HG02943 (cell line): ENCODE measurements around the gene FBXW8.
"Not testable (repeated sequence)": the region's sequence is repeated elsewhere in the genome, so short reads cannot be mapped to it uniquely, and the experiment has no call there.

Source experiments
- ATAC-seq: cut with Tn5 transposase; IDR thresholded peaks from one replicate; pipeline ENCODE4 v1.9.1; 2021; ENCODE audit warnings: mild to moderate bottlenecking, low read depth, moderate library complexity; ENCODE audit not compliant: unreplicated experiment

FBXW8 gene

DNA sequence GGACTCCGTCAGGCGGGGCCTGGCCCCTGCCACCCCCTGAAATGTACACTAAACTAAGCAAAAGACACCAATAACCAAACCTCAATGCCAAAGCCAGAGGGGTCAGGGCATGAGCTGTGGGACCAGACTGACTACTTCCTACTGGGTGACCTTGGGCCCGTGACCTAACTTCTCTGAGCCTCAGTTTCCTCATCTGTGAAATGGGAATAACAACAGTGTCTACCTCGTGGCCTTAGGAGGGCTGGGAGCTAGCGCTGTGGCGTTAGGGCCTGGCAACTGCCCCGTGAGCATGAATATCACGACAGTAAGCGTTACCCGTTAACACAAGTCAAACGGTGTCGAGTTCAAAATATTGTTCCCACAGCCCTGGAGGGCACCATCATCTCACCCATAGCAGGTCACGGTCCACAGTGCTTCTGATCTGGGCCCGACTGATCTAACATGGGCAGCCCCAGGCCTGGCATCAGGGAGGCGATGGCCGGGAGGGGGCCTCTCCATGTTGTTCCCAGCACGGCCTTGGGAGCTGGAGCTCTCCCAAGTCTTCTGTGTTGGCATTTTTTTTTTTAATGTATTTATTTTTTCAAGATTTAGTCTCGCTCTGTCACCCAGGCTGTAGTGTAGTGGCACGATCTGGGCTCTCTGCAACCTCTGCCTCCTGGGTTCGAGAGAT is 136.2 kb downstream of the FBXW8 start:
- no peak for ATAC-seq

DNA sequence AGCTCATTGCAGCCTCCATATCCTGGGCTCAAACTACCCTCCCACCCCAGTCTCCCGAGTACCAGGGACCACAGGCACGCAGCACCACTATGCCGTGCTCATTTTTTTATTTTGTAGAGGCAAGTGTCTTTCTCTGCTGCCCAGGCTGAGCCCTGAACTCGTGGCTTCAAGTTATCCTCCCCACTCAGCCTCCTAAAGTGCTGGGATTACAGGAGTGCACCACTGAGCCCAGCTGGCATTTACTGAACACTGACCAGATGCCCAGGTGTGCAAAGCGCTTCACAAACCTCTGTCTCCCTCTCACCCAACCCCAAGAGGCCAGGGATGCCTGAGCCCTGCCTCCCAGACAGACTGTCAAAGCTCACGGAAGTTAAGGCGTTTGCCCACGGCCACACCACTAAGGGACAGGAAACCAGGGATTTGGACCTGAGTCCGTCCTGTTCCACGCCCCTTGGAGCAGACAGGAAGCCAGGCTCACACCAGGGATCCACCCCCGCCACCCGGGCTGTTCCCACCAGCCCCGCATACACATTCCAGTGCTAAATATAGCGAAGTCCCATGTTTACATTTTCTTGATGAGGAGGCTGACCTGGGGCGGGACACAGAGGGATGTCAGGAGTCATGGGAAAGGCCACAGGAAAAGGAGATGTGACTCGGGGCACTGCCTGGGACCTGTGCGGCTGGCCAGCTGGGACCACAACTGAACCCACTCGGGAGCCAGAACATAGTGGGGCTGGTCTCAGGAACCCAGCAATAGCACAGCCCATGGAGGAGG is 137.2 kb downstream of the FBXW8 start:
- no peak for ATAC-seq

DNA sequence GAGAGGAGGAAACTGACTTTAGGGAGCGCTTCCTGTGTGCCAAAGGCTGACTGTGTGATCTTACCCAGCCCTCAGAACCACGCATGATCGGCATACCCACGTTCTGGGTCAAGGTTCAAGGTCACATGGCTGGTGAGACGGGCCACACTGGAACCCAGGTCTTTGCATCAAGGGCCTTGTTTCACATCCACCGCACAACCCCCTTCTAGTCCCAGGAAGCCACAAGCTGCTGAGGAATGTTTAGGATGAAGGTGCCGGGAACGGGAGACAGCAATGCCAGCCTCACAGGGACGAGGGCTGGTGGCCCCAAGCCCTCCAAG is 137.8 kb downstream of the FBXW8 start:
- no peak for ATAC-seq

DNA sequence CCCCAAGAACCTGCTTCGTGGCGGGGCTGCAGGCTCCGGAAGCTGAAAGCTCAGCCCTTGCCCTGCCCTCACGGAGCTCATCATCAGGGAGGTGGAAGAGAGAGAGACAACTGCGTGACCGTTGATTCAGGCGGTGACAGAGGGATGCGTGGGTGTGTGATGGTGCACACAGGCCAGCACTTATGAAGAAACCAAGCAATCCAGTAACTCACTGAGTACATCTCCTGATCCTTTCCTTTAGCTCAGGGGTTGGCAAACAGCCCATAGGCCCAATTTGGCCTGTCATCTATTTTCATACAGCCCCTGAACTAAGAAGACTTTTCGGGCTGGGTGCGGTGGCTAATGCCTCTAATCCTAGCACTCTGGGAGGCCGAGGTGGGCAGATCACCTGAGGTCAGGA is 138.5 kb downstream of the FBXW8 start:
- ATAC-seq = no peak

DNA sequence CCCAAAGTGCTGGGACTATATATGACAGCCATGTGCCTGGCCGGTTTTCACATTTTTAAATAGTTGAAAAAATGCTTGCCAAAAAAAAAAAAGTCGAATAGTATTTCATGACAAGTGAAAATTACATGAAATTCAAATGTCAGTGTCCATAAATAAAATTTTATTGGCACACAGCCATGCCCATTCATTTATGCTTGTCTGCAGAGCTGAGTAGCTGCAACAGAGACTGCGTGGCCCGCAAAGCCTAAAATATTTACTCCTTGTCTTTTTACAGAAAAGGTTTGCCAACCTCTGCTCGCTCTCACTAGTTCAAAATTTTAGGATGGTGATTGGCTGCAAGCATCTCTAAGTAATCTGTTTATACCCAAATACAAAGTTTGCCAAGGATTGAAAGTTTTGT is 139.3 kb downstream of the FBXW8 start:
- no peak for ATAC-seq

DNA sequence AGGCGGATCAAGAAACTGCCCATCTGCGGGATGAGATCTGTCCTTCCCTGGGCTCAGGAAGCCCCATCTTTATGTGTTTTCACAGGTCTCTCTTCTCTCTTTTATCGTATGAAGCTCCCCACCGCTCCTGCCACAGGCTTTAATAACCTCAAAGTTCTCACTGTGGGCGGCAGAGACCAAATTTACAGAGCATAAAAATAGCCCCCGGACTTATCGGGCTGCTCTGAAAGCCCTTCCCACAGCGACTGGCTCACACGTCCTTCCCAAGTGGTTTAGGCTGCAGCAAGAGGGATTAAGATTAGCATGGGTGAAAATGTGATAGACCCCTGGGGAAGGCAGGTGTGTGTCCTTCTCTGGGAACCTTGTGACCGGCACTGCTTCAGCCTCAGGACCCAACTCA is 140.6 kb downstream of the FBXW8 start:
- no peak for ATAC-seq

DNA sequence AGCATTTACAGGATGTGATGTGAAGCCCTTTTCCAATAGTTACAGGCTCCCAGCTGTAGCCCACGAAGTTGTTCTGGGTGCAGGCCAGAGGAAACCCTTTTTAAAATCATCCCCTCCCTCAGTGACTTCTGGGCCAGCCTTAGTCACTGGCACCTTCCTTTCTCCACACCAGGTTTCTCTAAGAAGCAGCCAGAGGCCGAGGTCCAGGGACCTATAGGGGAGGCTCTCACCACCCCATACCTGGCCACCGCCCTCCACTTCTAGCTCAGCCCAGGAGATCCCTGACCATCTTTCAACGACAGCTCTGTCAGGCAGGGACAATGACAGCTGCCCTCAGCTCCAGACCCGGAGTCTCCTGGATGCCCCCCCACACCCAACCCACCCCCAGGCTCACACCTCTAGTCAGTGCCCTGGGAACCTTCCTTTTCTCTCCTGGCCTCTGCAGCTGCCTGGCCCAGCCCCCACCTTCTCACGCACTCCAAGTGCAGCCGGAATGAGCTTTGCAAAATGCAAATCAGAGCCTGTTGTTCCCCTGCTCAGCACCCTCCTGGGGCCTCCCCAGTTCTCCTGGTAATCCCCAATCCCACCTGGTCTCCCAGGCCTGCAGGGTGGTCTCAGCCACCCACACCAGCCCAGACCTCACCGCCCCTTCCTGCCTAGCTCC is 141.8 kb downstream of the FBXW8 start:
- no peak for ATAC-seq

DNA sequence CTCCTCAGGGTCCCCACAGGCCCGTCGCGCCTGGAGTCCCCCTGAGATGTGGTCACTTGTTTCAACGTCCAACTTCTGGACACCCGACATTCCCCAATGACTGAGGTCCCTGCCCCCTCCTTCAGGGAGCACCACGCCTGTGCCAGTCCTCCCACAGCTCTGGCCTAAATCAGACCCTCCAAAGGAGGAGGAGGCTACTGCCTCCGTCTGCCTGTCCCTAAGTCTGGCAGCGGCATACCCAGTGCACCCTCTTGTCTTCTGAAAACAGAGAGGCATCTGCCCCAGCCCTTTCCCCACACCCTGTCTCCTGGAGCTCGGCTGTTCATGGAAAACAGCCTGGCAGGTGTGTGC is 142.3 kb downstream of the FBXW8 start:
- ATAC-seq = no peak

DNA sequence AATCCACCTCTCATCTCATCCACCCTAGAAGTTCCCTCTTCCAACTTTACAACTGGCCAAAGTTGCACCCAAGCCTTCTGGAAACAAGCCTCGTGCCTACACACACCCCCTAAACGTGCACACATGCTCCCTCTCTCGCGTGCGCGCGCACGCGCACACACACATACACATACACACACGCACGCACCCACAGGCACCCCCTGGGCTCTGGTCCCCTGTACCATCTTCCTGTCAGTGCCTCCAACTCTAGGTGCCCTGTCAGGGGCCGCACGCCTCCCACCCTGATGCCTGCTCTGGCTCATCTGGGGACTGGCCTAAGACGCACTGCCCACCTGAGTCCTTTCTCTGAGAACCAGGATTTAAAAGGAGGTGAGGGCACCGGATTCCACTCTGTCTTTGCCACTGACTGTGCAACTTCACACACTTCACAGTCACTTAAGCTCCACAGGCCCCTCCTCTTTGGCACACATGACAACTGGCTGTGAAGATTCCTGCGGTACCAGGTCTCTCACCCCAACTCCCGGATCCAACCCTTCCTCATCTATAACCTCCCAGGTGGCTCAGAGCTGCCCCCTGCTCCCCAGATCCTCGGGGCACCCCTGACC is 142.9 kb downstream of the FBXW8 start:
- ATAC-seq = no peak

DNA sequence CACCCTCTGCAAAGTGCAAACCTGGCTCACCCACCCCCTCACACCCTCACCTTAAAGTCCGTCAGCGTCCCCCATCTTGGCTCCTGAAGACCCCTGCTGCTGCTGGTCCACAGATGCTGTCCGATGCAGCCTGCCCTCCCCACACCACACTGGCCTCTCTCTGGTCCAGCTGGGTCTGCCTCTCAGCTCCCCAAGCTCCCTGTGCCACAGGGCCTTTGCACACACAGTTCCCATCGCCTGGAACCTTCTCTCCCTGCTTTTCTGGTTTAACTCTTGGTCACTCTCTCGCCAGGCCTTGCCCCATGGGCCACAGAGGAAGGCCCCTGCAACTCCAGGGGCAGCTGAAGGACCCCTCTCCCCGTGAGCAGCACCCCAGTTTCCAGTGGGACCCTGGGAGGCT is 143.5 kb downstream of the FBXW8 start:
- no peak for ATAC-seq

DNA sequence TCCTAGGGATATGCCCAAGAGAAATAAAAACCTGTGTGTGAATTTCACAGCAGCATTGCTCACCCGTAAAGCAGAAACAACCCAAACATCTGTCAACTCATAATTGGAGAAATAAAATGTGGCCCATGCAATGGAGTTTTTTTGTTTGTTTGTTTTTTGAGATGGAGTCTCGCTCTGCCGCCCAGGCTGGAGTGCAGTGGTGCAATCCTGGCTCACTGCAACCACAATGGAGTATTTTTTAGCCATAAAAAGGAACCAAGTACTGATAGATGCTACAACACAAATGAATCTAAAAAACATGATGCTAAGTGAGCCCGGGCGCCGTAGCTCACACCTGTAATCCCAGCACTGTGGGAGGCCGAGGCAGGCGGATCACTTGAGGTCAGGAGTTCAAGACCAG is 146.9 kb downstream of the FBXW8 start:
- not testable (repeated sequence) for ATAC-seq

DNA sequence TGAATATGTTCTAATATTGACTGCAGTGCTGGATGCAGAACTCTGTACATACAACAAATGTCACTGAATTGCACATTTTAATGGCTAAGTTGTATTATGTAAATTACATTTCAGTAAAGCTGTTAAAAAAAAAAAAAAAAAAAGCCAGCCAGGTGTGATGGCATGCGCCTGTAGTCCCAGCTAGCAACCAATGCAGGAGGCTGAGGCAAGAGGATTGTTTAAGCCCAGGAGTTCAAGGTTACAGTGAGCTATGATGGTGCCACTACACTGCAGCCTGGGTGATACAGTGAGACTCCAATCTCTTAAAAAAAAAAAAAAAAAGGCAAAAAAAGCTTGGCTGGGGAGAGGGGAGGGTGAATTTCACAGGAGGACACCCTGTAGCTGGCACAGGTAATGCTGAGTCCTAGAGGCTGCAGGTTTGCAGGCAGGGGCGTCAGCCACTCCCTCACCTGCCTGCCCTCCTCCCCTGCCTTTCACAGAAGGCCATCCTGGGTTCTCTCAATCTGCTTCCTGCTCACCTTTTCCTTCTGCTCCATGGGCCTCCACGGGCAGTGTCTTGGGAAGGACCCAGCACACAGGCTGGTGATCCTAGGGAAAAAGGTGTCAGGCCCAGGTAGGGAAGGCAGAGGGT is 147.8 kb downstream of the FBXW8 start:
- ATAC-seq = no peak

DNA sequence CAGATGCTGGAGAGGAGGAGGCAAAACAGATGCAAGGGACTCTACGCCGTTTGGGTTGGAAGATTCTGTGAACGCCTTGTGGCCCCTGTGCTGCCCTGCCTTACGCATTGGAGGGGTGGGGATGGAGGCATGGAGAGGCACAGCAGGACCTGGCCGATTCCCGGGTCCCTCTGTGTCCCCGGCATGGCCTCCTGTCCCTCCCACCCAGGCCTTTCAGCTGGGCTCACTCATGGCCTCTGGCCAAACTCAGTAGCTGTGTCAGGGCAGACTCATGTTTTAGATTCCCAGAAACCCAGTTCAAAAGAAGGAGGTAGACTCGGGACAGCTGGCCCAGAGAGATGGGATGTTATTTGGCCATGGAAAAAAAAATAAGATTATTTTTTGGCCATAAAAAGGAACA is 148.4 kb downstream of the FBXW8 start:
- no peak for ATAC-seq

DNA sequence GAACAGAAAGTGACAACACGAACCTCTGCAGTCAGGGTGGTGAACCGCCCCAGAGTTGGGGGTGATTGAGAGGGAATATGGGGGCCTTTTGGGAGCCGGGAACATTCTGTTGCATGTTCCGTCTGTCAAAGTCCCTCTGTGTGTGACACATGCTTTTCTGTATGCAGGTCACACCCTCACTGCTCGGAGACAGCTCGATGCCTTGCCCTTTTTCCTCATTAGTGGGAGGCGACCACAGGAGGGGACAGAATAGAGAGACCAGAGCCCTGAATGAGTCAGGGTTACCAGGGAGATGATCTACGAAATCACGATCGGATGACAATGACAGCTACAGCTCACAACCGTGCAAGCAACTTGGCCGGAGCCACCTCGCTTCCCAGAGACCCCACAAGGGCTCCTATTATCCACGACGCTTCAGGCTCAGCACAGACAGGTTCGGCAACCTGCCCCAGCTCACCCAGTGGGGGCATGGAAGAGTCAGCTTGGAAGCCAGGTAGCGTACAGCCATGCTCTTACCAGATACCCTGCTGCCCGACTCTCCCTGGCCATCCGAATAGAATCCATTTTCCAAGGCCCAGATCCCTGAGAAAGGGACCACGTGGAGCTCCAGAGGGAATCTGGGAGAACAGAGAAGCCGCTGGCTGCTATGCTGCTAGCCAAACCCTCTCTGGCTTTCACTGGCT is 149.6 kb downstream of the FBXW8 start:
- no peak for ATAC-seq

DNA sequence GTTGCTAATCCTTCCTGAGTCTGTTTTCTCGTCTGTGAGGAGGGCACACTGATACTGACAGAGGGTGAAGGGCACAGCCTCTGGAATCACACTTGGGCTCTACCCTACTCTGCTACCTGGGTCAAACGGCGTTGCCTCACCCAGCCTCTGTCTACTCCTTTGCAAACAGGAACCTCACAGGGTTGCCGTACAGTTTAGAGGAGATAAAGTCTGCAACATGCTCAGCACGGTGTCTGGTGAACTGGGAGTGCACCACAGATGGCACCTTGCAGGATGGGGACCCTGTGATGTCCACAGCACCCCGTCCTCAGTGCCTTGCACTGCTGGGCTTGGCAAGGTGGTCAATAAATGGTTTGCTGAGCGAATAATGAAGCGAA is 150.2 kb downstream of the FBXW8 start:
- no peak for ATAC-seq

DNA sequence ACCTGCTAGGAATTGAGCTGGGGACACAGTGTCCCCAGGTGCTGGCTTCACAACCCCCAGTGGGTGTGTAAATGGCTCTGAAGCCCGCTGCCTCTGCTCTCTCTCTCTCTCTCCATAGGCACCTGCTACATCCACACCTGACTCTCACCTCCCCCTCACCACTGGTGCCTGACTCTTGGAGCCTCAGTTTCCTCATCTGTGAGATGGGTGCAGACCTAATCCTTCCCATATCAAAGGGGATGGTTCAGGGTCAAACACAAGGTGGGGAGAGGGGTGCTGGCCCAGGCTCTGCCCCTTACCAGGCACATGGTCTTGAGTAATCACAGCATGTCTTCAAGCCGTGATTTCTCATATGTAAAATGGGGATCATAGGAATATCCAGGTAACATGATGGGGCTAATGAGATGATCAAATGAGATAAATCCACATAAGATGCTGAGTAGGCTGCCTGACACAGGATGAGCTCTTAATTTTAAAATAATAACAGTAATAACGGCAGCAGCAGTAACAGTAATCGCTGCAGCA is 150.9 kb downstream of the FBXW8 start:
- no peak for ATAC-seq

DNA sequence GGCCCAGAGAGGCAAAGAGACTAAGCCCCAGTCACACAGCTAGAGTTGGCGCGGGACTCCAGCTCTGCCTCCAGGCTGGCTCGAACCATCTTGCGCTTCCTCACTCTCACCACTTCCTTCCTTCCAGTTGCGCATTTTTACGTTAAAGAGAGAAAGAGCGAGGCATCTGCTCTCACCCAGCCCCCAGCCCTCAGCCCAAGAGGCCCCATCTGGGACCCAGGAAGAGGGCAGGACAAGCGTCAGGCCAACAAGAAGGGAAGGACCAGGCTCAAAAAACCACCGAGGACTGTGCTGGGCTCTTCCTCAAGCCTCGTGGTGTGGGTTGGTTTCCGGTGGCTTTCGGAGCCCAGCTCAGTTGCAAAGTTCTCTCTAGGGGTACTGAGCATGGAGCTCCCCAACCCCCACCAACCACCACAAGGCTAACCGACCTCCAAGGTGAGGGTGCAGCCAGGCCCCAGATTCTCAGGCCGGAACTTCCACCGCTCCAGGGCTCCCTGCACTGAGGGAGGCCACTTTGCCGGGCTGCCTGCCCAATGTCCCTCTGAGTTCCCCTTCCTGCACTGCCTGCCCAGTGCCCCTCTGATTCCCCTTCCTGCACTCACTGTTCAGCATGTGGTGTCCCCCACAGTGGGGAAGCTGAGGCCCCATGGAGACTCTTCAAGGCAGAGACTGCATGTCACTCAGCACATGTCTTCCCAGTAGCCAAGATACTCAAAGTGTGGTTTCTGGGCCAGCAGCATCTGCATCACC is 152.6 kb downstream of the FBXW8 start:
- peak; percentile 65 for ATAC-seq

DNA sequence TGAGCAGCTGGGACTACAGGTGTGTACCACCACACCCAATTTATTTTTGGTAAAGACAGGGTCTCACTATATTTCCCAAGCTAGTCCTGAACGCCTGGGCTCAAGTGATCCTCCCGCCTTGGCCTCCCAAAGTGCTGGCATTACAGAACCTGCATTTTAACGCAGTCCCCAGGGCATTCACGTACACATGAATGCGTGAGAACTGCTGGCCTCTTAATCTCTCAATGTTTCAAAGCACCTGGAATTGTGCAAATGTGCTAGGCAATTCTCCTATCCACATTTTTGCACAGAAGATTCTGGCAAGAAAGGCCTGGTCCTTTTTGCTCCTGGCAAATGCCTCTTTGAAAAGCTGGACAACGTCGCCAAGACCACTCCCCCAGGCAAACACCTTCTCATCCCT is 153.3 kb downstream of the FBXW8 start:
- ATAC-seq = no peak

DNA sequence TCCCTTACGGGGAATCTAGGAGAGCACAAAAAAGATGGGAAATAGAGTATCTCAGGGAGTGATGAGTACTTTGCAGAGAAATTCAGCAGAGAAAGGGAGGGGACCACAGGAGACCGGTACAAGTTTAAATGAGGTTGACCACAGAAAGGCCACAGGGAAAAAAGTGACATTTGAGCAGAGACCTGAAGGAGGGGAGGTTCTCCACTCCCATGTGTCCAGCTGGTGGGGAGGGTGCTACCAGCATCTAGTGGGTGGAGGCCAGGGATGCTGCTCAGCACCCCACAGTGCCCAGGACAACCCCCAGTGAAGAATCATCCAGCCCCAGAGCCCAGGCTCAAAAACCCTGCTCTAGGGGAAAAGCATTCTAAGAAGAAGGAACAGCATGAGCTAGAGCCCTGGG is 153.8 kb downstream of the FBXW8 start:
- no peak for ATAC-seq

DNA sequence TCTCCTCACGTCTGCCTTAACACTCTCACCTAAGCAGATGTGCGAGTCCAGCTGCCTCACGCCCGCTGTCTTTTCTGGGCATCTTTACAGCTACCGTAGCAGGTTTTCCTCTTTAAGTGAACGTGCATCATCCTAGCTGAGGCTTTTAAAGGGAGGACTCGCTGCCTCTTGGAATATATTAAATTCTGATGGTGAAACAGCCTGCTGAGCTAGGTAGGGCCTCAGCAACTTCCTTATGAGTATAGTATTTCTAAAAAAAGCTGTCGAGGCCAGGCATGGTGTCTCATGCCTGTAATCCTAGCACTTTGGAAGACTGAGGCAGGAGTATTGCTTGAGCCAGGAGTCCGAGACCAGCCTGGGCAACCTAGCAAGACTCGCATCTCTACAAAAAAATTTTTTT is 156.3 kb downstream of the FBXW8 start:
- no peak for ATAC-seq
